NAMALWA (cell line): ENCODE results near the gene DERL3.

Source experiments
- DNase-seq: peaks from one replicate; pipeline ENCODE4 v3.0.0-alpha.2; 2015; ENCODE audit warnings: low spot score

DERL3 gene

DNA sequence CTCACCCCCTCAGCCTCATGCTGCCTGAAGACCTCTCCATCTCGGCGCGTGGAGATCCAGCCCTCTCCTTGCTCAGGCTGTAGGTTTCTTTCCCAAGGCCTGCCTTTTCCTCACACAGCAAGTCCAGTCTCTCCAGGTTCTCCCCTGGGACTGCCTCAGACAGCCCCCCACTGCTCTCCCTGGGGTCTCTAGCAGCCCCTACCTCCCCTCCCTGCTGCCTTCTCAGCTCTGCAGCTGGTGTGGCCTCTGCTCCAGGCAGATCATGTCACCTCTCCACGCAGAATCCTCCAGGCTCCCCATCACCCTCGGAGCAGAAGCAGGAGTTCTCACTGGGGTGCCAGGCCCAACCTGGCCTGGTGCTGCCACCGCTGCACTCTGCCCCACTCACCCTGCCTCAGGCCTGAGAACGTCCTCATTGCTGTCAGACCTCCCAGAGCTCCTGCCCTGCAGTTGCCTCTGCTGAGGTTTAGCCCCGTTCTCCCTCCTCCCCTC is 36.9 kb downstream of the DERL3 start:
- no peak for DNase-seq

DNA sequence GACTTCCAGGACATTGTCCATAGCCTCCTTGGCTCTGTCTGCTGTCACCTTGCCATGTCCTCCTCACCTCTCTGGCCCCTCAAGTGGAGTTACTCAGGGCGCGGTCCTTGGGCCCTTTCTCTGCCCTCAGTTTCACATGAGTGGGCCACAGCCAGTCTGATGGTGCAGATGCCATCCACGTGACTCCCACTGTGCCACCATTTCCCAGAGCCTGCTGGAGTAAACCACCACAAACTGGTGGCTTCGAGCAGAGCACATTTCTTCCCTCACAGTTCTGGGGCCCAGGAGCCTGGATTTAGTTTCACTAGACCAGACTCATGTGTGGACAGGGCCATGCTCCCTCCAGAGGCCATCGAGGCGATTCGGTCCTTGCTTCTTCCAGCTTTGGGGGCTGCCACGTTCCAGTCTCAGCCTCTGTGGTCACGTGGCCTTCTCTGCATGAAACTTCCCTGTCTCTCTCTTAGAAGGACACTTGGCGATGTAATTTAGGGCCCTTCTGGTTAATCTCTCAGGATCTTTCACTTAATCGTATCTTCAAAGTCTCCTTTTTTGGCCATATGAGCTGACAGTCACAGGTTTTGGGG is 37.5 kb downstream of the DERL3 start:
- DNase-seq: peak; percentile 63

DNA sequence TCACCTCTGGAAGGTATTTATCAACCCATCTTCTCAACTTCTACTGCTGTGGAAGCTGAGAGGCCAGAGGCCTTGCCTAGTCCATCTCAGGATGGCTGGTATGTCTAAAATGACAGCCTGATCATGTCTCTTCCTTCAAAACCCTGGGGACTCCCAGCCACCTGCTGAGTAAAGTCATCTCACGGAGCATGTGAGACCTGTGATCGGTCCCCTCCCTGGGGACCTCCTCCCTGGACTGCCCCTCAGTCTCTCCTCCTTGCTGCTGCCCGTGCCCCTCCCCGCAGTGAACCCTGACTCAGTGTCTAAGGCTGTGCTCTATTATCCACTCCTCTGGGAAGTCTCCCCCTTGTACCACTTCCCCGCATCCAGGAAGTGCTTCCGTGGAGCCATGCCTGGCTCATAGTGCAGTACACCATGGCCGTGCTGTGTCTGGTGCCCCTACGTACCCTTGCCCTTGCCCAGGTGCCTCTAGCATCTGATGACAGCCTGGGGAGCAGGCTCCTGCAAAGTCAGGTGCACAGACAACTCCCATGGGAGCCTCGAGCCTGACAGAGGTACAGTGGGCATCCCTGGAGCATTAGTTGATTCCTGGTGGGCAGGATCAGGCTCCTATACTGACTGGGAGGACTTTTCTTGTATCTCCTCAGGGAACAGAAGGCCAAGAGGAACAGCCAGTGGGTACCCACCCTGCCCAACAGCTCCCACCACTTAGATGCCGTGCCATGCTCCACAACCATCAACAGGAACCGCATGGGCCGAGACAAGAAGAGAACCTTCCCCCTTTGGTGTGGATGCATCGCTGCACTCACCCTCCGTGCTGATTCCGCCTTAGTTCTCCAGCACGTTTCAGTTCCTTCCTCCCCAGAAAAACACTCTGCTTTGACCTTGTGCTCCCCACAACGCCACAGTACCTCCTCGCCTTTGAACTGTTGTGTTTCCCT is 38.2 kb downstream of the DERL3 start:
- DNase-seq: peak; percentile 90

DNA sequence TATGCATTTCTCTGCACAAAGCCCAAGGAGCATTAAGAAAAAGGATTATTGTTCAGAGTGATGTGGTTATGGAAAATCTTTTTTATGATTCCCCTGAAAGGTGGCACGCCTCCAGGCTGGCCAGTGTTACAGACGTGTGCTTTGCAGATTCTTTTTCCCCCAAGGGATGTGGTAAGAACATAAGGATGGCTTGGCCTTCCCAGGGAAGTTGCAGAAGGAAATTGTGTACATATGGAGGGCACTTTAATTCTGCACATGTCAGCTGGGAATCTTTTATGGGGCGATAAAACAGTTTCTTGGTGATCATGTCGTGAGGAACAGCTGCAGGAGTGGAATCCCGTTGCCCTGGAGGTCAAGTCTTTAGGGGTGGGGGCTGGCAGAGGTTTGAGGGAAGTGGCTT is 42.3 kb downstream of the DERL3 start:
- no peak for DNase-seq

DNA sequence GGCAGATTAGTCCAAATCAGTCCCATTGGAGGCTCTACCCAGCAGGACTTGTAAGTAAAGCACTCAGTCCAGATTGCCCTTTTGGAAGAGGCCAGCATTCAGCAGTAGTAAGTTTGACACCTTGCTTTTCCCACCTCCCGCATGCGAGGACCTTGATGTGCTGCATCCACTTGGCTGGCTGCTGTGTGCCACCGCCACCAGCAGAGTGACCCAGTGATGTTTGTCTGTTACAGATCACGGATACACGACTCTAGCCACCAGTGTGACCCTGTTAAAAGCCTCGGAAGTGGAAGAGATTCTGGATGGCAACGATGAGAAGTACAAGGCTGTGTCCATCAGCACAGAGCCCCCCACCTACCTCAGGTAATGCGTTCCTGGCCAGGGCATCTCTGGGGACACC is 45.5 kb downstream of the DERL3 start:
- no peak for DNase-seq

DNA sequence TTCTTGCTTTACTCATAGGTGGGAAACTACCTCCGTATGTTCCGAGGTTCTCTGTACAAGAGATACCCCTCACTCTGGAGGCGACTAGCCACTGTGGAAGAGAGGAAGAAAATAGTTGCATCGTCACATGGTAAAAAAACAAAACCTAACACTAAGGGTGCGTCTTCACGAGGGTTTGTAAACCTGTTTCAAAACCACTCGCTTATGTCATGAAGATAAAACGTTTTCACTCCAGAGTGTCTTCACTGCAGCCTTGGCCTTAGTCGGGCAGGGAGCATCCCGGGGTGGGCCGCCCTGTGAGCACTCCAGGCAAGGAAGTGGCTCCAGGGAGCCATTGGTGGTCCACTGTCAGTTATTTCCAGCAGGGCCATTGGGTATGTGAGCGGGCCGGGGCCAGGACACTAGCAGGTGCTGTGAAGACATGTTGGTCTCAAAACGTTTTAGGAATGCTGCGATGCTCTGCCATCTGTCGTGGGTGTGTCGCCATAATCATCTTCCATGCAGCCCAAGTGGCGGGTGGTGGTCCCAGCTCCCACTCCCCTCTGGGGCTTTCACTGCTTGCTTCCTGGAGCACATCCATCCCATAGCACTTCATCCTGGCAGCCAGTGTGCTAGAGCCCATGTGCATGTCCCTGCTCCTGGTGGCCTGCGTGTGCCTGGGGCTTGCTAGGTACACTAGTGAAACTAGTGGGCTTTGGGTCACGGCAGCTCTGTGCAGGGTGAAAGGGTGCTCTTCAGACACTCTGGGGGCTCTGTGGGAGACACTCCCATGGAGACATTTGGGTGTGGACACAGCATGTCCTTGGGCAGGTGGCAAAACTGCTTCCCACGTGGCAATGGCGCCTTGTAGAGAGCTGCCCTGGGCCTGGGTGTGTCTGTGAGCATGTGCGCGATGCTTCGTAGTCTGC is 46.8 kb downstream of the DERL3 start:
- DNase-seq: no peak

DNA sequence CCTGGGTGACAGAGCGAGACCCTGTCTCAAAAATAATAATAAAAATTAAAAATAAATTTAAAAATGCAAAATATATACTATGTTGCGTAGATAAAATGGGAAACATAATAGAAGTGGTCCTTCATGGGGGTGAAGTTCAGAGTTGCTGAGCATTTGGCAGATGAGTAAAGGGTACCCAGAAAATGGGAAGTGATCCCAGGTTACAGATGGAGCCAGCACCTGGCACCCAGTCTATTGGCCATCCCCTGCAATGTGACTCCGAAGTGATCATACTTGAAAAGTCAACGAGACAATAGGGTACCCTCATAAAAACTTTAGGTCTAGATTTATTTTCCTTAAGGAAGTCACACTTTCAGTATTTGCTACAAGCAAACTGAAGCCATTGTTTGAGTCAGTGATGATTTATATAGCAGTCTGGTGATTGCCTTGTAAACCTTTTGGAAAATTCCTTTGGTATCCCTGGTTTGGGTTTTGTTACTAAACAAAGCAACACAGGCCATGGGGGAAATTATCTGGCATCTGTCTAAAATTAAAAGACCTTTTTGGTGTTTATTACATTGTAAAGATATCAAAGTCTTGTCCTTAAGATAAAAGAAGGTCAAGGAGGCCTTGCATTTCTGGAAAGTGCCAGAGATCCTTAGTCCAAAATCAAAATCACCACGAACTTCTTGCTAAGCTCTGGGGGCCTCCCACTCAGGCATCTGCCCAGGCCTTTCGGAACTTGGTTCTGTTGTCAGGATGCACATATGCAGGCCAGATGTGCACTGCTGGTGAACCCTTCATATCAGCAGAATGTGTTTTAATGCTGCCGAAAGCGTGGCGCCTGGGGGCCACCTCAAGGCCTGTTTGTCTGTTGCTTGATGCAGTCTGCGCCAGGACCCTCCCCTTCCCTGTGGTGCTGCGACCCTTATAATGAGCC is 47.7 kb downstream of the DERL3 start:
- no peak for DNase-seq

DNA sequence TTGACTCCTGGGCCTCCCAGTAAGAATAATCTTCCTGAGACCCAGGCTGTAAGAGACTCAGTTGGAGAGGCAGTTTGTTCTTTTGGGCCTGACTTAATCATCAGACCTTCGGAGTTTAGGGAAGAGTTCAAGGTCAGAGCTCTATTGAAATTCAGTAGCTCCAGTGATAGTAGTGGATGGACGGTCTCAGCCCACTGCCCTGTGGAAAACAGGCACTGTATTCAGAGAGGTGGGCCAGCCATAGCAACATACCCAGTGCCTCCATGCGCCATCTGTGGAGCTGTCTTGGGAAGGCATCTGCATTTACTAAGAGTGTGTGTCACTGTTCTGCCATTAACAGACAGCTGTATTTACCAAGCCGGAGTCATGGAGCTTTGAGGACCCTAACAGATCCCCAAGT is 49.2 kb downstream of the DERL3 start:
- no peak for DNase-seq

DNA sequence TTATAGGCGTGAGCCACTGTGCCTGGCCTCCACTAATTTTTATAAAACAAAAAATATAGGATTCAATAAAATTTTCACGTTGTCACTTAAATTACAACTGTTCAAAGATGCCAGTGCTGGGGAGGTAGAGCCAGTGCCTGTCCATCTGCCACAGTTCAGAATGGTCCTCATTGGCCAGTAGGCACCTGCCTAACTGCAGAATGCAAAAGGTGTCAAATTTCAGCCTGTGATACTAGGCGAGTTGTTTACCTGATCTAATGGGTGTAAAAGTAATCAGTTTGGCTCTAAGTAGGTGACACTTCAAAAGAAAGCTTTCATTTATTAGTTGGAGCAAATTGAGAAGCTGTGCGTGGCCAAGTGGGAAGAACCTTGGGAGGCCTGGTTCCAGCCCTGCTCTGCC is 49.7 kb downstream of the DERL3 start:
- DNase-seq: no peak

DNA sequence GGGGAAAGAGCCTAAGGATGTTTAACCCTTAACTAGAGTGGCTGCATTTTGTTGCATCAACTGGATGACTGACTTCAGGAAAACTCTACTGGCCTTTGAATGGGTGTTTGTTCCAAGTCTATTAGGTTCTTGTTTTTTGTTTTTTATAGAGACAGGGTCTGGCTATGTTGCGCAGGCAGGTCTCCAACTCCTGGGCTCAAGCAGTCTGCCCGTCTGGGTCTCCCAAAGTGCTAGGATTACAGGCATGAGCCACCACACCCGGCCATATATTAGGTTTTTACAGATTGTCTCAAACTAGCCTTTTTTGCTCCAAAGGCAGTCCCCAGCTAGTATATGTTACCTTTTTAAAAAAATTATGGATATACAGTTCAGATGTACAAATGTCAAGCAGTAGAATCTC is 50.9 kb downstream of the DERL3 start:
- no peak for DNase-seq

DNA sequence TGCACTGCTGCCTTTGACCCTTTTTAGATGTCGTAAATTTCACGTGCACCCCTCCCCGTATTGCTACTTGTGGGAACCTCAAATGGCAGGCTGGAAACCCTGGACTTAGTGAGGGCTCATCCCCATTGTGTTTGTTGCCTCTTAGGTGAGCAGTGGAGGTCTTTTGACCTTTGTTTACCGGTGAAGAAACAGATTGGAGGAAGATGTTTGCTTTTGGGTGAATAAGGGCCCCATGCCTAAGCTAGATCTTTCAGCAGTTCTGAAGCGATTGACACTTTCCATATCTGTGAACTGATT is 51.3 kb downstream of the DERL3 start:
- DNase-seq: no peak

DNA sequence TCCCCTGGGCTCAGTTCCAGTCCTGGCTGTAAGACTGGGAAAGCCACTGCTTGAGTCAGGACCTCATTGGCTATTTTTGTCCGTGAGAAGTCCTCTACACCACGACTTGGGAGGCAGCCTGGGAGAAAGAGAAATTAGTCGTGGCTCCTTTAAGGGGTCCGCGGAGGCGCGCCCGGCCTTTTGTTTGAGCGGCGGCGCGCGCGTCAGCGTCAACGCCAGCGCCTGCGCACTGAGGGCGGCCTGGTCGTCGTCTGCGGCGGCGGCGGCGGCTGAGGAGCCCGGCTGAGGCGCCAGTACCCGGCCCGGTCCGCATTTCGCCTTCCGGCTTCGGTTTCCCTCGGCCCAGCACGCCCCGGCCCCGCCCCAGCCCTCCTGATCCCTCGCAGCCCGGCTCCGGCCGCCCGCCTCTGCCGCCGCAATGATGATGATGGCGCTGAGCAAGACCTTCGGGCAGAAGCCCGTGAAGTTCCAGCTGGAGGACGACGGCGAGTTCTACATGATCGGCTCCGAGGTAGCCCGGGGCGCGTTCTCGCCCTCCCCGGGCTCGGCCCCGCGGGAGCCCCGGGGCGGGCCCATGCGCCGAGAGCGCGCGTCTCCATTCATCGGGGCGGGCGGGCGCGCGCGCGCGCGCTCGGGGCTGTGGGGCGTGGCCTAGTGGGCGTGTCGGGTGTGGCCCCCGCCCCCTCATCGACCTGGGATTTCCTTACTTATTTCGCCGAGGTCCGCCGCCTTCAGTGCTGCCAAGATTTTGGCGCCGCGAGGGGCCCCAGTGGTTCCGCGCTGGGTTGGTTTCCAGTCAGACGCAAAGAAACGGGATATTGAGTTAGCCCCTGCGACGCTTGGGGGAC is 51.8 kb downstream of the DERL3 start, which contains the start of gene SMARCB1:
SMARCB1 (plus strand) TSS at position 215 of the 848 bp plus-strand sequence; CDS start at position 419, 204 bp downstream.
- peak; percentile 87 for DNase-seq

DNA sequence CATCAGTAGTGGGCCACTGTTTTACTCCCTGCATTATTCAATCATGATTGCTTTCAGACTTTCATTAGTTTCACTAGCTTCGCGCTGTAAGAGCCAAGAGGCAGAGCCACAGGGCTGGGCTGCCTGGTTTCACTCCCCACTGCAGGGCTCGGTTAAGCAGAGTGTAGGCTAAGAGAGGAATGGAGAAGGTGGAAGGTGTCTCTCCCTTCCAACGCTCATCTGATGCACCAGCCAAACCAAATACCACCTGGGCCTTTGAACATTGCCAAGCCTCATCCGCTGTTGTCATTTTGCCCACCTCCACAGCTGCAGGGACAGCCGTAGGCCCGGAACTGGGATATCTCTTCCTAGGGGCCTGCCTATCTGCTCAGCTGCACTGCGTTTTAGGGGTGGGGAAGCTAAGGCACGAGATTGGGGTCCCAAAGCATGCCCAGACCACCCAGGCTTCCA is 52.5 kb downstream of the DERL3 start:
- DNase-seq: no peak
